Measurements from ENCODE around the gene BLOC1S3.

Gene BLOC1S3

GRCh38 chr19:45177817-45178261 is 745 bp upstream of the BLOC1S3 start, which contains the start of gene TRAPPC6A:
Gene TRAPPC6A (minus strand): TSS chr19:45178237. CDS start chr19:45178218, 19 bp downstream.
- DNase-seq (ENCODE audit: low read depth) = no peak

GRCh38 chr19:45179072-45179891 is 698 bp downstream of the BLOC1S3 start:
- no peak for DNase-seq (ENCODE audit: low read depth)
- peak overlapping the region; percentile 92 for H3K4me3 ChIP-seq (ENCODE audit: low read depth, low read length)

More at GRCh38 chr19:45177817-45178261, 745 bp upstream of the BLOC1S3 start, which contains the start of gene TRAPPC6A:
- H3K4me3 ChIP-seq (ENCODE audit: low read depth, low read length) = peak within 1 kb of the TSS; percentile 92

GRCh38 chr19:45179892-45180370 is 1.3 kb downstream of the BLOC1S3 start:
- no peak for DNase-seq (ENCODE audit: low read depth)
- peak overlapping the region; percentile 92 for H3K4me3 ChIP-seq (ENCODE audit: low read depth, low read length)

- no peak for DNase-seq (ENCODE audit: low read depth)
- no peak overlapping the region for H3K4me3 ChIP-seq (ENCODE audit: low read depth, low read length)
These were observed 2.4 kb downstream of the BLOC1S3 start for GRCh38 chr19:45180936-45181335.

GRCh38 chr19:45182758-45183157 is 4.2 kb downstream of the BLOC1S3 start:
- no peak for DNase-seq (ENCODE audit: low read depth)
- H3K4me3 ChIP-seq (ENCODE audit: low read depth, low read length) = no peak overlapping the region

GRCh38 chr19:45184115-45184514 is 5.5 kb downstream of the BLOC1S3 start:
- no peak overlapping the region for H3K4me3 ChIP-seq (ENCODE audit: low read depth, low read length)

GRCh38 chr19:45186509-45187334 is 8.1 kb downstream of the BLOC1S3 start:
- H3K4me3 ChIP-seq (ENCODE audit: low read depth, low read length) = no peak overlapping the region
- DNase-seq (ENCODE audit: low read depth) = no peak

More at GRCh38 chr19:45184115-45184514, 5.5 kb downstream of the BLOC1S3 start:
- no peak for DNase-seq (ENCODE audit: low read depth)

GRCh38 chr19:45187421-45188100 is 9.0 kb downstream of the BLOC1S3 start:
- DNase-seq (ENCODE audit: low read depth) = no peak

GRCh38 chr19:45189971-45190370 is 11.4 kb downstream of the BLOC1S3 start:
- H3K4me3 ChIP-seq (ENCODE audit: low read depth, low read length) = no peak overlapping the region
- DNase-seq (ENCODE audit: low read depth) = no peak

More at GRCh38 chr19:45187421-45188100, 9.0 kb downstream of the BLOC1S3 start:
- H3K4me3 ChIP-seq (ENCODE audit: low read depth, low read length) = no peak overlapping the region

GRCh38 chr19:45191375-45191774 is 12.8 kb downstream of the BLOC1S3 start:
- H3K4me3 ChIP-seq (ENCODE audit: low read depth, low read length) = no peak overlapping the region
- no peak for DNase-seq (ENCODE audit: low read depth)

GRCh38 chr19:45195764-45196163 is 17.2 kb downstream of the BLOC1S3 start:
- no peak overlapping the region for H3K4me3 ChIP-seq (ENCODE audit: low read depth, low read length)
- DNase-seq (ENCODE audit: low read depth) = no peak

GRCh38 chr19:45200568-45200967 is 22.0 kb downstream of the BLOC1S3 start:
- no peak overlapping the region for H3K4me3 ChIP-seq (ENCODE audit: low read depth, low read length)
- no peak for DNase-seq (ENCODE audit: low read depth)

- DNase-seq (ENCODE audit: low read depth) = no peak
These were observed 24.1 kb downstream of the BLOC1S3 start for GRCh38 chr19:45202637-45203036.

GRCh38 chr19:45205810-45206209 is 27.2 kb downstream of the BLOC1S3 start:
- H3K4me3 ChIP-seq (ENCODE audit: low read depth, low read length) = no peak overlapping the region
- no peak for DNase-seq (ENCODE audit: low read depth)

More at GRCh38 chr19:45202637-45203036, 24.1 kb downstream of the BLOC1S3 start:
- no peak overlapping the region for H3K4me3 ChIP-seq (ENCODE audit: low read depth, low read length)

GRCh38 chr19:45206328-45206727 is 27.7 kb downstream of the BLOC1S3 start:
- DNase-seq (ENCODE audit: low read depth) = no peak
- H3K4me3 ChIP-seq (ENCODE audit: low read depth, low read length) = no peak overlapping the region

GRCh38 chr19:45211751-45212381 is 33.3 kb downstream of the BLOC1S3 start:
- DNase-seq (ENCODE audit: low read depth) = no peak
- H3K4me3 ChIP-seq (ENCODE audit: low read depth, low read length) = no peak overlapping the region

GRCh38 chr19:45213031-45213430 is 34.4 kb downstream of the BLOC1S3 start:
- no peak for DNase-seq (ENCODE audit: low read depth)
- no peak overlapping the region for H3K4me3 ChIP-seq (ENCODE audit: low read depth, low read length)

- DNase-seq (ENCODE audit: low read depth) = no peak
- no peak overlapping the region for H3K4me3 ChIP-seq (ENCODE audit: low read depth, low read length)
These were observed 37.0 kb downstream of the BLOC1S3 start for GRCh38 chr19:45215391-45216191.

Data from skeletal muscle cell (primary cell).